ENCODE data around the gene FAR2. TPM values are rescaled to one million over a fixed set of nuclear protein-coding genes. Genes with fewer than 3 reads are reported as not detected.
"Not testable (repeated sequence)": the region's sequence is repeated elsewhere in the genome, so short reads cannot be mapped to it uniquely, and the experiment has no call there.

The FAR2 gene
- total RNA-seq, 4 donors from 2014 or later = 8.4 to 16.6 (median 8.8) TPM

- Histone ChIP-seq H3K4me1 (peaks cover 0 to 22% (median 3%) of the 10 kb centered on the region in 4 donors), H3K27me3 (no peaks in the 10 kb centered on the region), H3K9me3 (no peaks in the 10 kb centered on the region), H3K27ac (peak within 1 kb of the TSS; percentile 76 to 94 (median 85)), H3K36me3 (peaks cover 0 to 8% (median 0%) of the 10 kb centered on the region in 3 donors), H3K4me3 (peak within 1 kb of the TSS; percentile 54 to 94 (median 80))
- DNase-seq (ENCODE audit: low spot score in 2 of 2) = peak; percentile 81 to 96
- WGBS, 2 donors = 0 to 1% methylated on average over 46 to 48 of the region's 55 CpGs
- peak; percentile 69 to 76 for TF ChIP-seq EP300 (IDR thresholded peaks at IDR 0.05)
- TF ChIP-seq CTCF (IDR thresholded peaks at IDR 0.05) = peak in 1 of 5 experiments; percentile 9
- peak in 1 of 2 donors; percentile 55 for TF ChIP-seq POLR2A (IDR thresholded peaks at IDR 0.05)
Measured at GRCh38 chr12:29380536-29381523, 231.8 kb downstream of the FAR2 start, which contains the start of gene ERGIC2. Gene ERGIC2 (minus strand): TSS chr12:29381172. CDS start chr12:29371633, 9,539 bp downstream.

- 94 to 96% methylated on average over 2 of the region's 2 CpGs for WGBS, 2 donors
- H3K36me3 ChIP-seq = peaks cover 0 to 4% (median 0%) of the 10 kb centered on the region in 3 donors
- no peak overlapping the region for H3K27ac ChIP-seq
- peaks cover 0 to 22% (median 3%) of the 10 kb centered on the region in 4 donors for H3K4me1 ChIP-seq
- no peaks in the 10 kb centered on the region for H3K27me3 ChIP-seq
- H3K4me3 ChIP-seq = no peak overlapping the region
- no peak for TF ChIP-seq POLR2A (IDR thresholded peaks at IDR 0.05)
- TF ChIP-seq CTCF (IDR thresholded peaks at IDR 0.05) = no peak
- no peak for TF ChIP-seq EP300 (IDR thresholded peaks at IDR 0.05)
- no peaks in the 10 kb centered on the region for H3K9me3 ChIP-seq
- DNase-seq (ENCODE audit: low spot score in 2 of 2) = no peak
Measured at GRCh38 chr12:29382251-29382650, 233.2 kb downstream of the FAR2 start.

GRCh38 chr12:29385194-29385593, 236.1 kb downstream of the FAR2 start:
- not testable (repeated sequence) for H3K9me3 ChIP-seq; H3K36me3 ChIP-seq; H3K4me3 ChIP-seq; H3K27me3 ChIP-seq; H3K27ac ChIP-seq; H3K4me1 ChIP-seq; DNase-seq (ENCODE audit: low spot score in 2 of 2)
- WGBS, 2 donors = 88 to 98% methylated on average over 17 of the region's 17 CpGs

Other genes with a start within 250 kb of the FAR2 start
- gene ERGIC2, start 231.9 kb downstream of the FAR2 start, total RNA-seq = 10 to 100 TPM; 20.7 to 41.1 (median 28.7) TPM

Measured in tibial nerve (tissue), 4 donors.